Heart left ventricle (tissue), 16 donors: Measurements from ENCODE around the gene FKBP7. TPM values are rescaled to one million over a fixed set of nuclear protein-coding genes. Genes with fewer than 3 reads are reported as not detected.

Source experiments
- ATAC-seq, 4 donors: fragments of 200-7000 bp; cut with Tn5 transposase; one replicate each; pipeline ENCODE4 v1.9.1; 2020 to 2022; ENCODE audit warnings: moderate library complexity in 4 of 4, mild to moderate bottlenecking in 3 of 4, moderate number of reproducible peaks in 1 of 4
- DNase-seq, 5 donors: peaks; one replicate each; pipeline ENCODE4 v3.0.0-alpha.2; 2020
- H3K27ac ChIP-seq, 12 donors: fragments of 200-600 bp; sonication (generic) in 4 of 12; one replicate each; pipeline versions ENCODE4 v1.5.0 to v1.8.0; 2016 to 2022; ENCODE audit warnings: mild to moderate bottlenecking in 2 of 12
- H3K27me3 ChIP-seq, 9 donors: fragments of 200-600 bp; sonication (generic) in 2 of 9; one replicate each; pipeline versions ENCODE4 v1.5.1 to v1.8.0; 2016 to 2022; ENCODE audit warnings: mild to moderate bottlenecking in 3 of 9
- H3K36me3 ChIP-seq, 9 donors: fragments of 200-600 bp; sonication (generic) in 2 of 9; one replicate each; pipeline versions ENCODE4 v1.5.0 to v1.8.0; 2018 to 2022; ENCODE audit warnings: mild to moderate bottlenecking in 2 of 9
- H3K4me1 ChIP-seq, 12 donors: fragments of 200-600 bp; sonication (generic) in 4 of 12; one replicate each; pipeline versions ENCODE4 v1.5.0 to v1.8.0; 2016 to 2022; ENCODE audit warnings: mild to moderate bottlenecking in 3 of 12
- H3K4me3 ChIP-seq, 12 donors: fragments of 200-600 bp; sonication (generic) in 4 of 12; one replicate each; pipeline versions ENCODE4 v1.5.0 to v1.8.0; 2017 to 2022; ENCODE audit warnings: mild to moderate bottlenecking in 9 of 12, moderate library complexity in 4 of 12
- H3K9me3 ChIP-seq, 12 donors: fragments of 200-600 bp; sonication (generic) in 4 of 12; one replicate each; pipeline versions ENCODE4 v1.5.0 to v1.8.0; 2016 to 2022; ENCODE audit warnings: mild to moderate bottlenecking in 1 of 12
- POLR2A ChIP-seq, 2 donors: fragments of 450-650 bp; IDR thresholded peaks; one replicate each; pipeline ENCODE4 v1.6.1; 2017; ENCODE audit warnings: antibody characterized with exemption in 2 of 2, mild to moderate bottlenecking in 2 of 2, moderate library complexity in 2 of 2
- WGBS, 4 donors: extraction: QIAGEN DNeasy Blood & Tissue Kit in 2 of 4; methylation state at CpG; one replicate each; pipeline versions ENCODE4 v1.1.5 to v1.1.7; 2013 to 2018; 5-methylcytosine and 5-hydroxymethylcytosine counted together
- intact Hi-C, 10 donors: fragments of 100-400 bp; cut with DNase I; formaldehyde crosslinking; loops; one replicate each; pipeline versions ENCODE4 v1.11.1 to v1.14.2; 2022
- polyA plus RNA-seq, 2 donors: library from polyadenylated mRNA; stranded (reverse); fragments of 200-250 nt; gene quantifications; one replicate each; pipeline ENCODE4 v1.2.3, GENCODE V29; 2013
- total RNA-seq, 9 donors: library from RNA; depleted of rRNA in 2 of 9; stranded (reverse); fragments of >200 nt in 2 of 9; fragmentation: NEBNext Ultra II Directional in 3 of 9; extraction: Animal tissue kit (Norgen Biotek cat#: 25700) in 3 of 9; gene quantifications; one replicate each; pipeline versions ENCODE4 v1.1.0 to v1.2.4, GENCODE V29; 2016 to 2023
- TF ChIP-seq, protein P1 (sequence below), 12 donors: fragments of 200-600 bp; sonication (generic) in 4 of 12; IDR thresholded peaks; one replicate each; pipeline versions ENCODE4 v1.5.0 to v1.8.0; 2018 to 2022; ENCODE audit warnings: antibody characterized with exemption in 12 of 12, mild to moderate bottlenecking in 5 of 12
- donor health status: ischemic (EF 13 %, LVEDD 7.1; RV severe dilation, severe dysfunction).
- donor health status: healthy with polysubstance abuse.
- donor health status: DM: no; HTN: yes; CAD: no.
- donor health status: DM: no; HTN: no; CAD: no.
- donor health status: ischemic (EF 25% LVEDD 6.9; RV normal size, moderate dysfunction).
- donor health status: ischemic (EF 25% LVEDD 5.7; RV mildly dilated, moderate dysfunction).
- donor health status: healthy.
- donor health status: DM: yes; HTN: yes; CAD: no.
- donor health status: ischemic (EF 35%, LVEDD 5.7; RV mildly dilated, moderate dysfunction).
- donor health status: nonischemic (EF 11% LVEDD 7.7; RV severe dilation, severe dysfunction).
- donor health status: DM: yes; HTN: yes; CAD: no.
- donor health status: PGD.
- donor health status: ischemic (EF 29% LVEDD 5.4; RV normal size, mild dysfunction).
- donor health status: nonischemic (EF 23%, LVEDD 6.1; RV moderate dilation, normal function).

The FKBP7 gene
- total and polyA plus RNA-seq, 11 donors = 5.3 to 11.8 (median 9.0) TPM

DNA sequence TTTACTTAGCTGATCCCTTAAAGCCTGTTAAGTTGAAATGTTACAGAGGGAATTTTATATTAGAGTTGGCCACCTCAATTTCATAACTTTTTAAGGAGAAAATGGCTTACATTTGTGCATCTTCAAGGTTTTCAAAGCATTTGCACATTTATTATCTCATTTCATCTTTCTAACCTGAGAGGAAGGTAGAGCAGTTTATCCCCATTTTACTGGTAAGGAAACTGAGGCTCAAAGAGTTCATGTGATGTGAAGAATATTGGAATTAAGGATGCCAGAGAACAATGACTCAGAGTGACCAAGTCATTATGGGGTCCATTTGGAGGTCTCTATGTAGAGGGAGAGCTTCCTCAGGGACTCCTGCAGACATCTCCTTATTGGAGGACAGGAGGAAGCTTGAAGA lies 62.4 kb downstream of the FKBP7 start:
- intact Hi-C loops = loop anchor here in 7 of 10 donors (2.0 to 10.0 kb wide), 8 partner anchors 35 to 305 kb away; partner anchors contain the start of genes RBM45 (in 2 of the 7), PJVK (in 1 of the 7) and PRKRA (in 1 of the 7)
- H3K4me3 ChIP-seq = no peak overlapping the region
- TF ChIP-seq, protein P1, sequence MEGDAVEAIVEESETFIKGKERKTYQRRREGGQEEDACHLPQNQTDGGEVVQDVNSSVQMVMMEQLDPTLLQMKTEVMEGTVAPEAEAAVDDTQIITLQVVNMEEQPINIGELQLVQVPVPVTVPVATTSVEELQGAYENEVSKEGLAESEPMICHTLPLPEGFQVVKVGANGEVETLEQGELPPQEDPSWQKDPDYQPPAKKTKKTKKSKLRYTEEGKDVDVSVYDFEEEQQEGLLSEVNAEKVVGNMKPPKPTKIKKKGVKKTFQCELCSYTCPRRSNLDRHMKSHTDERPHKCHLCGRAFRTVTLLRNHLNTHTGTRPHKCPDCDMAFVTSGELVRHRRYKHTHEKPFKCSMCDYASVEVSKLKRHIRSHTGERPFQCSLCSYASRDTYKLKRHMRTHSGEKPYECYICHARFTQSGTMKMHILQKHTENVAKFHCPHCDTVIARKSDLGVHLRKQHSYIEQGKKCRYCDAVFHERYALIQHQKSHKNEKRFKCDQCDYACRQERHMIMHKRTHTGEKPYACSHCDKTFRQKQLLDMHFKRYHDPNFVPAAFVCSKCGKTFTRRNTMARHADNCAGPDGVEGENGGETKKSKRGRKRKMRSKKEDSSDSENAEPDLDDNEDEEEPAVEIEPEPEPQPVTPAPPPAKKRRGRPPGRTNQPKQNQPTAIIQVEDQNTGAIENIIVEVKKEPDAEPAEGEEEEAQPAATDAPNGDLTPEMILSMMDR (IDR thresholded peaks at IDR 0.05) = no peak
- TF ChIP-seq POLR2A (IDR thresholded peaks at IDR 0.05) = no peak
- no peak overlapping the region for H3K27ac ChIP-seq
- peaks cover 0 to 22% (median 6%) of the 10 kb centered on the region in 12 donors for H3K4me1 ChIP-seq
- no peak for DNase-seq
- no peaks in the 10 kb centered on the region for H3K36me3 ChIP-seq
- no peaks in the 10 kb centered on the region for H3K9me3 ChIP-seq
- no peaks in the 10 kb centered on the region for H3K27me3 ChIP-seq
- no peak for ATAC-seq

DNA sequence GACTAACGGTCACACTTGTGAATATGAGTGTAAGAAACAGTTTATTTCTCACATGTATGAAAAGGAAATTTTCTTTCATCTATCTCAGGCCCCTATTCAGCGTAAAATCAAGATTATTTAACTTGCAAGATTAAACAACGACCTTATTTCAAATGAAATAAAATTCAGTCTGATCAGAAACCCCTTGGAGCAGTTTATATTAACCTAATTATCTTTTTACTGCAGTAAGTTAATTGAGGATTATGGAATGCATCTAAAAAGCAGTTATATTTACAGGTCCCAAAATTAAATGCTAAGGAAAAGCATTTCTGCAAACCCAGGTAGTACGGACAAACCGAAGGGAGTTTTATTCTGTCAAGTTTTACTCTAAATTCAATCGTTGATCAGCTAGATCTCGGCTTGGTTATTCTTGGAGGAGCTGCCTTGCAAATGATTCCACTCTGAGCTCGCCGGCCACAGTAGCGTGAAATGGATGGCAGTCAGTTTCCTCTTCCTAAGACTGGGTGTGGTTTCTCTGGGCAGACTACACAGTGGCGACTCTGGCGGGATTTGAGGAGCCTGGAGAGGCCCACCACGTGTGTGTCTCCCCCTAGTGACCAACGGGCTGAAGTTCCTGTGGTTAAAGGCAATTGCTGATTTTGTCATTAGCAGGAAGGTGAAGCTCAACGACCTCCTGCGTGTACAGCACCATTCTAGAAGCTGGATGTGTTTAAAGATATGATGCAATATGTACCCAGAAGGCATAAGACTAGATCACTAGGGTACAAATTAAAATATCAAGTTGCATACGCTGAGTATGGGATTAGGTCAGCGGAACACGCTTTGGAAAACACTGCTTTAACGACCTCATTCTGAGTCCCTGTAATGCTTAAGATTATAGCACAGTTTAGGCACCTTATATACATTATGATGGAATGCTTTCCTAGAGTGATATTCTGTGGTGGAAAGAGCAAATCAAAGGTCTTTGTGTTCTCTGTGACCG lies 63.8 kb downstream of the FKBP7 start:
- ATAC-seq (peak; percentile 94 to 97 (median 97)), DNase-seq (peak; percentile 87 to 93 (median 91))
- H3K36me3 ChIP-seq = no peaks in the 10 kb centered on the region
- peak overlapping the region; percentile 41 to 88 (median 66) for H3K4me3 ChIP-seq
- no peaks in the 10 kb centered on the region for H3K9me3 ChIP-seq
- intact Hi-C loops = loop anchor here in 8 of 10 donors (1.0 to 10.0 kb wide), 10 partner anchors 17 to 304 kb away; partner anchors contain the start of genes RBM45 (in 5 of the 8), PJVK (in 1 of the 8) and PRKRA (in 1 of the 8)
- H3K27ac ChIP-seq = peak overlapping the region; percentile 86 to 97 (median 92)
- peaks cover 0 to 22% (median 6%) of the 10 kb centered on the region in 12 donors for H3K4me1 ChIP-seq
- 16 to 20% (median 18%) methylated on average over 21 of the region's 21 CpGs for WGBS, 4 donors
- TF ChIP-seq, protein P1 (IDR thresholded peaks at IDR 0.05) = peak; percentile 81 to 96 (median 90)
- TF ChIP-seq POLR2A (IDR thresholded peaks at IDR 0.05) = peak in 1 of 2 donors; percentile 46
- H3K27me3 ChIP-seq = no peaks in the 10 kb centered on the region

Other genes starting within 250 kb of the FKBP7 start
- gene PRKRA, start 27.4 kb downstream of the FKBP7 start, total RNA-seq = 10 to 100 TPM; 35.2 to 64.3 (median 49.5) TPM
- gene PRKRA, start 27.4 kb downstream of the FKBP7 start, polyA plus RNA-seq = 10 to 100 TPM; 40.4 to 49.7 TPM
- 1 to 10 TPM in 5 of 9 donors, under 1 TPM in 3, not detected in 1; 0.48 to 1.7 (median 1.5) TPM for gene PJVK, start 27.2 kb downstream of the FKBP7 start, total RNA-seq
- 1 to 10 TPM in 1 of 2 donors, under 1 TPM in 1; 0.58 to 1.1 TPM for gene PJVK, start 27.2 kb downstream of the FKBP7 start, polyA plus RNA-seq
- 10 to 100 TPM; 10.2 to 50.4 (median 40.5) TPM for gene PLEKHA3, start 1.9 kb upstream of the FKBP7 start, total RNA-seq
- gene PLEKHA3, start 1.9 kb upstream of the FKBP7 start, polyA plus RNA-seq = 10 to 100 TPM in 1 of 2 donors, 1 to 10 TPM in 1; 3.0 to 11.0 TPM